GM21619 (cell line): ENCODE results near the gene SMARCAL1.

Experiments
- ATAC-seq: cut with Tn5 transposase; IDR thresholded peaks from one replicate; pipeline ENCODE4 v1.9.1; 2021; ENCODE audit not compliant: unreplicated experiment

SMARCAL1 gene

DNA sequence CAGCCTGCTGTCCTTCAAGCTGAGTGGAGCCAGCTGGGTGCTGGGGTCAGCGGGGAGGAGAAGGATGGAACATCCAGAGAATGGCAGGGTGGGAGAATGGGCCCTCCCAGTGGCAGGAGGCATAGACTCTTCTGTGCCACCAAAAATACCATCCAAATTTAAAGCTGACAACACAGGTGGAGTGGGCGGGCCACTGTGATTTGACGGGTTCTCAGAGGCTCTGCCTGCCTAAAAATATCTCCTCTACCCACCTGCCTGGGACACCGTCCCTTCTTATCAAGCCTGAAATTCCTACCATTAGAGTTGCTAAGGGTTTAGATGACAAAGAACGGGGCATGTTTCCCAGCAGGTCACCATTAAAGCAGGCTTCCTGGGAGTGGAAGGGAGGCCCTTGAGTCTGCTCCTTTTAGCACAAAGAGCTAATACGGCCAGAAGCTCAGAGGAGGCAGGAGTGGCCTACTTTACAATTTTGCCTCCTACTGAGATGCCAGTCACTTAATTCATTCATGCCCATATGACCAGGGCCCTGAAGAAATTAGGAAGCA is 20.2 kb upstream of the SMARCAL1 start:
- no peak for ATAC-seq

- no peak for ATAC-seq
Observed at GRCh38 chr2:216392945-216393840, 19.1 kb upstream of the SMARCAL1 start.

GRCh38 chr2:216394881-216395280 is 17.4 kb upstream of the SMARCAL1 start:
- ATAC-seq: no peak

DNA sequence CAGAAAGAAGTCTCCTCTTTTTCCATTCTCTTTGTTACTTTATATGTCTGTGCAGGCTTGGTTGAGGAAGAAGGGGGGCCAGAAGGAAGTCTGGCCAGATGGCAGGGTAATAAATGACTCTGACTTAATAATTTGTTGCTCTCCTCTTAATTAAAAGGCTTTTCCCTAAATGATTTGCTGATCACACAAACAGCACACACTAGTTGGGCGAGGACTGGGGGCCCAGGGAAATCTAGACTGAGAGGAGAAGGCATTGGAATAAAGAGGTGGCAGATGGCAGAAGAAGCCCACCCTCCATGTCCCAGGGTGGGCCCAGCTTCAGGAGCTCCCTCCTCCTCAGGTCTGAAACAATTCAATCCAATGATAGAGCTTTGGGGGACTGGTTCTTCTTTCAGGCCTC is 12.7 kb upstream of the SMARCAL1 start:
- no peak for ATAC-seq

GRCh38 chr2:216402751-216403150 is 9.5 kb upstream of the SMARCAL1 start:
- ATAC-seq: no peak

GRCh38 chr2:216404010-216404618 is 8.2 kb upstream of the SMARCAL1 start:
- ATAC-seq: no peak

DNA sequence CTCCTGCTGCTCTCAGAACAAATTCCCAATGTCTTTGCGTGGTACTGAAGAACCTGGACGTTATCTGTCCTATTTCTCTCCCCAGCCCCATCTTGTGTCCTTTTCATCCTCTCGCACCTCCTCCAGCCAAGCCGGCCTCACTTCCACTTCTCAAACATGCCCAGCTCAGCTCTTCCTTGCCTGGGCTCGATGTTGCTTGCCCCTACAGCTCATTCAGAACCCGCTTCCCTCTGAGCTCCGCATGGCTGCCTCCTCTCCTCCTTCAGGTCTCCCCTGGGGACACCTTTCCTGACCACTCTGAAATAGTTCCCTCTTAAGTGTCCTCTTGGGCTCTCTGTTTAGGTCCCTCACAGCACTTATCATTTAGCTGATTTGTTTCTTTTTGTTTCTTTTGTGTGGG is 6.7 kb upstream of the SMARCAL1 start:
- no peak for ATAC-seq

DNA sequence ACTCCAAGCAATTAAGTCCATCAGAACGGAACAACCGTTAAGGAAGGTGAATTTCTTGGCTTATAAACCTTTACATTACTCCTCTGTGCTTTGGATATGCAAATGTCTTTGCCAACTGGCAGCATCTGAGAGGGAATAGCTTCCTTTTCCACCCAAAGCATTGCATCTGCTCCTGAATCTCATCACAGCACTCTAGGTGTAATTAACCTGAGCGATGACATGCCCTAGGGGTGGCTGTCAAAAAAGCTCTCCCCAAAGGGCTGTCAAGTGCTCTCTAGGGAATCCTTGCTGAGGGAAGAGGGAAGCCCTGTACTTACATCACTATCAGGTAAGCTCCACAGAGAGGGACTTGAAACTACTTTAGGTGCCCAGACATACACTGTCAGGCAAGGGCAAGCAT is 5.5 kb upstream of the SMARCAL1 start:
- no peak for ATAC-seq

- ATAC-seq: no peak
Observed at GRCh38 chr2:216408426-216409290, 3.6 kb upstream of the SMARCAL1 start.

DNA sequence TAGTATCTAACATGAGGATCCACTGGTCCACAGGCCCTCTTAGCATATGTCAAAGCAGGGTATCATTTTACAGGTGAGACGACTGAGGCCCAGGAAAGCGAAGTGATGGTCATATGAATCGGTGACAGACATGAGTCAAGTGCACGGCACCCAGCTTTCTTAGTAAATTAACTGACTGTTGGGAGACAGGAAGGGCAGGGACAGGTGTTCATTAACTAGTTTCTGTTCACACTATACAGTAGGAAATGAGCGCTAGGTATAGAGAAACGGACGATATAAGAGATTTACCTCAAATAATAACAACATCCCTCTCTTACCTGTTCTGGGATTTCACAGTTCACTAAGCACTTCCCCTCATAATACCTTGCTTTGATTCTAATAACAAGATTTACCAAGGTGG is 1.7 kb upstream of the SMARCAL1 start:
- ATAC-seq: no peak

GRCh38 chr2:216413882-216414281 is 1.6 kb downstream of the SMARCAL1 start:
- ATAC-seq: no peak

DNA sequence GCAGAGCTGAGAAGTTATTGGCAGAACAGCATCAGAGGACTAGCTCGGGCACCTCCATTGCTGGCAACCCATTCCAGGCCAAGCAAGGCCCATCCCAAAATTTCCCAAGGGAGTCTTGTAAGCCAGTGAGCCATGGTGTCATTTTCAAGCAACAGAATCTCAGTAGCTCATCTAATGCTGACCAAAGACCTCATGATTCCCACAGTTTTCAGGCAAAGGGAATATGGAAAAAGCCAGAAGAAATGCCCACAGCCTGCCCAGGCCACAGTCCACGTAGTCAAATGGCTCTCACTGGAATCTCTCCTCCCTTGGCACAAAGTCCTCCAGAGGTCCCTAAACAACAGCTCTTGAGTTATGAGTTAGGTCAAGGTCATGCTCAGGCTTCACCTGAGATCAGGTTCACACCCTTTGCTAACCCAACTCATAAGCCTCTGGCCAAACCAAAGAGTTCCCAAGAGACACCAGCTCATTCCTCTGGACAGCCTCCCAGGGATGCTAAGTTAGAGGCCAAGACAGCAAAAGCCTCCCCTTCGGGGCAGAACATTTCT is 2.6 kb downstream of the SMARCAL1 start:
- ATAC-seq: no peak

- ATAC-seq: no peak
Observed at GRCh38 chr2:216415541-216415940, 3.3 kb downstream of the SMARCAL1 start.

DNA sequence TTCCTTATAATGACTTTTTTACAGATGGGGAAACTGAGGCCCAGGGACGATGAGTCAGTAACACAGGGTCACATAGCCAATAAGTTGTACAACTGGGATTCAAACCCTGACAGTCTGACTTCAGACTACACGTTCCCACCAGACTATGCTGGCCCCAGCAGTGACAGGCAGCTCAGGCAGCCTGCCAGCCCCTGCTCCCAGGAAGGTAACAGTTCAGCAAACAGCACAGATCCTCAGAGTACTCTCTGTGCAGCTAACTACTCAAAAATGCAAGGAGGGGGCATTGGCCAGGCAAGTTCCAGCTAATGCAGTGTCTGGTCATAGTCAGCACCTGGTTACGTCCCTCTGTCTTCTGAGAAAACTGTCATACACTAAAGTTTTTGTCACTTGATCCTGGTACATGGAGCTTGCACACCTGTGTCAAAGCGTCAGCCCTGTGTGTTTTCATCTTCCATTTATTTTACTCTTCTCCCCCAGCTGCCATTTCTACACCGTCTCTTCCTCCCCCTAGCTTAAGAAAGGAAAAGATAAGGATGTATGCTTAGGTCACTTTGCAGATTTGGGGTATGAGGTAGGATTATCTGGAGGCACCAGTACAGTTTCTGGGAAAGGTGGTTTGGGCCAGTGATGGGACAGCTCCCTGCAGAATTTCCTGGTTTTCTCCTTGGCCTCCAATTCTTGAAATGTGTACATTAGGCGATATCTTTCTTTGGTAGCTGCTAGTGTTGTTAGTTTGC is 4.5 kb downstream of the SMARCAL1 start:
- ATAC-seq: no peak

GRCh38 chr2:216418981-216419380 is 6.7 kb downstream of the SMARCAL1 start:
- ATAC-seq: no peak

GRCh38 chr2:216420367-216421101 is 8.2 kb downstream of the SMARCAL1 start:
- ATAC-seq: no peak

DNA sequence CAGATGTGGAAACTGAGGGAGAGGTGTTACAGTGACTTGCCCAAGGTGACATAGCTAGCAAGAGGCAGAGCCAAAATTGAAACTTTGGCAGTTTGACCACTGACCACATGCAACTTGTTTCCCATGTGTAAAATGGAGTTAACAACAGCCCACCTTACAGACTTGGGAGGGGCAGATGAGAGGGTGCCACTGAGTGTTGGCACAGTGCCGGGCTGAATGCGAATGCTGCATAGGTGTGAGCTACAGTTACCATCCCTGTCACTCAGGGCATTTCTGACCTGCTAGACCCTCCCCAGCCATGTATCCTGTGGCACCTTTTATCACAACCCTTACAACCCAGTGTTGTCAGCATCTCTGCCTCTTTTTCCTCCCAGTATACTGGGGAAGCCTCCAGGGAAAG is 10.8 kb downstream of the SMARCAL1 start:
- ATAC-seq: no peak

GRCh38 chr2:216424274-216424673 is 12.0 kb downstream of the SMARCAL1 start:
- ATAC-seq: no peak

GRCh38 chr2:216425008-216425787 is 12.9 kb downstream of the SMARCAL1 start:
- ATAC-seq: no peak
